Psoas muscle (tissue), 8 donors: ENCODE measurements around the gene PSMC1. TPM values are rescaled to one million over a fixed set of nuclear protein-coding genes. Genes with fewer than 3 reads are reported as not detected.

Experiments used
- ATAC-seq, 4 donors: fragments of 200-7000 bp; cut with Tn5 transposase; one replicate each; pipeline ENCODE4 v1.9.1; 2020; ENCODE audit warnings: moderate library complexity in 3 of 4, mild to moderate bottlenecking in 2 of 4
- DNase-seq, 2 donors: peaks; one replicate each; pipeline ENCODE4 v3.0.0-alpha.2; 2020
- H3K27ac ChIP-seq: fragments of 200-600 bp; one replicate; pipeline ENCODE4 v1.8.0; 2022
- H3K27me3 ChIP-seq, 3 donors: fragments of 200-600 bp in 1 of 3; one replicate each; pipeline versions ENCODE4 v1.6.1 to v1.8.0; 2013 to 2022; ENCODE audit warnings: low read length in 2 of 3, mild to moderate bottlenecking in 2 of 3, moderate library complexity in 1 of 3; ENCODE audit not compliant: insufficient read depth in 3 of 3
- H3K36me3 ChIP-seq, 2 donors: fragments of 200-600 bp in 1 of 2; one replicate each; pipeline versions ENCODE4 v1.6.1 to v1.8.0; 2013 to 2022; ENCODE audit warnings: low read depth in 1 of 2, mild to moderate bottlenecking in 1 of 2, moderate library complexity in 1 of 2; ENCODE audit not compliant: insufficient read depth in 1 of 2
- H3K4me1 ChIP-seq: fragments of 200-600 bp; one replicate; pipeline ENCODE4 v1.8.0; 2022
- H3K4me3 ChIP-seq: fragments of 200-600 bp; one replicate; pipeline ENCODE4 v1.8.0; 2022; ENCODE audit warnings: mild to moderate bottlenecking
- H3K9me3 ChIP-seq: fragments of 200-600 bp; one replicate; pipeline ENCODE4 v1.8.0; 2022
- WGBS, 3 donors: extraction: QIAGEN DNeasy Blood & Tissue Kit; methylation state at CpG; one replicate each; pipeline versions ENCODE4 v1.1.6 to v1.1.7; 2013; 5-methylcytosine and 5-hydroxymethylcytosine counted together
- intact Hi-C, 2 donors: fragments of 100-400 bp; cut with DNase I; formaldehyde crosslinking; loops; one replicate each; pipeline versions ENCODE4 v1.11.0 to v1.14.2; 2022
- polyA plus RNA-seq, 3 donors: library from polyadenylated mRNA; stranded (reverse); fragments of 200-250 nt; gene quantifications; one replicate each; pipeline ENCODE4 v1.2.3, GENCODE V29; 2013
- total RNA-seq, 4 donors: library from RNA; stranded (reverse); fragmentation: NEBNext Ultra II Directional in 2 of 4; extraction: Animal tissue kit (Norgen Biotek cat#: 25700) in 2 of 4; gene quantifications; one replicate each; pipeline versions ENCODE4 v1.2.1 to v1.2.4, GENCODE V29; 2021 to 2023
- TF ChIP-seq, protein P1 (sequence below): fragments of 200-600 bp; IDR thresholded peaks from one replicate; pipeline ENCODE4 v1.8.0; 2022; ENCODE audit warnings: antibody characterized with exemption
- donor health status: healthy with polysubstance abuse.
- donor health status: DM: no; HTN: no; CAD: no; lungs with moderate emphysema.
- donor health status: Bipolar disorder and iron deficiency.
- donor health status: healthy.
- donor health status: DM: yes; HTN: yes; CAD: no.
- donor health status: DM: no; HTN: no; CAD: no.
- donor health status: DM: no; HTN: no; CAD: no.
- donor health status: DM: yes; HTN: yes; CAD: no.

Gene PSMC1
- total and polyA plus RNA-seq, 7 donors: 151 to 1,018 (median 307) TPM

GRCh38 chr14:90295870-90296516, 39.6 kb downstream of the PSMC1 start:
- no peak for DNase-seq
- TF ChIP-seq, protein P1, sequence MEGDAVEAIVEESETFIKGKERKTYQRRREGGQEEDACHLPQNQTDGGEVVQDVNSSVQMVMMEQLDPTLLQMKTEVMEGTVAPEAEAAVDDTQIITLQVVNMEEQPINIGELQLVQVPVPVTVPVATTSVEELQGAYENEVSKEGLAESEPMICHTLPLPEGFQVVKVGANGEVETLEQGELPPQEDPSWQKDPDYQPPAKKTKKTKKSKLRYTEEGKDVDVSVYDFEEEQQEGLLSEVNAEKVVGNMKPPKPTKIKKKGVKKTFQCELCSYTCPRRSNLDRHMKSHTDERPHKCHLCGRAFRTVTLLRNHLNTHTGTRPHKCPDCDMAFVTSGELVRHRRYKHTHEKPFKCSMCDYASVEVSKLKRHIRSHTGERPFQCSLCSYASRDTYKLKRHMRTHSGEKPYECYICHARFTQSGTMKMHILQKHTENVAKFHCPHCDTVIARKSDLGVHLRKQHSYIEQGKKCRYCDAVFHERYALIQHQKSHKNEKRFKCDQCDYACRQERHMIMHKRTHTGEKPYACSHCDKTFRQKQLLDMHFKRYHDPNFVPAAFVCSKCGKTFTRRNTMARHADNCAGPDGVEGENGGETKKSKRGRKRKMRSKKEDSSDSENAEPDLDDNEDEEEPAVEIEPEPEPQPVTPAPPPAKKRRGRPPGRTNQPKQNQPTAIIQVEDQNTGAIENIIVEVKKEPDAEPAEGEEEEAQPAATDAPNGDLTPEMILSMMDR: no peak
- Histone ChIP-seq H3K27ac (no peak overlapping the region), H3K36me3 (peaks cover 7 to 75% of the 10 kb centered on the region in 2 donors), H3K9me3 (no peaks in the 10 kb centered on the region), H3K27me3 (no peaks in the 10 kb centered on the region), H3K4me1 (peaks cover 22% of the 10 kb centered on the region), H3K4me3 (no peak overlapping the region)
- intact Hi-C loops: no loop called here
- 85 to 94% (median 89%) methylated on average over 5 of the region's 5 CpGs for WGBS, 3 donors
- ATAC-seq: no peak

DNA sequence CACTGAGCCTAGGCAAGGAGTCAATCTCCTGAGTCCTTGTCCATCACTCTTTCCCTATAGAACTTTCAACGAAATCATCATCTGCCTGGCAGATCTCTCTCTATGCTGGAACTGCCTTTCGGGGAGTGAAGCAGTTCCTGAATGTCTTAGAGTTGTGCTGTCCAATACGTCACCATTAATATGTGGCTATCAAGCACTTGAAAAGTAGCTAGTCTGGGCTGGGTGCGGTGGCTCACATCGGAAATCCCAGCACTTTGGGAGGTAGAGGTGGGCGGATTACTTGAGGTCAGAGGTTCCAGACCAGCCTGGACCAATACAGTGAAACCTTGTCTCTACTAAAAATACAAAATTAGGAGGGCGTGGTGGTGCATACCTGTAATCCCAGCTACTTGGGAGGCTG, 40.3 kb downstream of the PSMC1 start:
- Histone ChIP-seq H3K36me3 (peaks cover 7 to 69% of the 10 kb centered on the region in 2 donors), H3K4me3 (no peak overlapping the region), H3K27me3 (no peaks in the 10 kb centered on the region), H3K4me1 (peaks cover 28% of the 10 kb centered on the region), H3K27ac (no peak overlapping the region), H3K9me3 (no peaks in the 10 kb centered on the region)
- ATAC-seq: no peak
- 94 to 95% (median 95%) methylated on average over 7 of the region's 7 CpGs for whole genome bisulfite sequencing, 3 donors
- intact Hi-C loops: no loop called here
- TF ChIP-seq, protein P1: no peak
- no peak for DNase-seq

- 90 to 94% (median 91%) methylated on average over 11 of the region's 11 CpGs for WGBS, 3 donors
- Histone ChIP-seq H3K4me1 (peaks cover 34% of the 10 kb centered on the region), H3K27me3 (no peaks in the 10 kb centered on the region), H3K9me3 (no peaks in the 10 kb centered on the region), H3K36me3 (peaks cover 12 to 60% of the 10 kb centered on the region in 2 donors), H3K27ac (peak overlapping the region; percentile 73), H3K4me3 (no peak overlapping the region)
- intact Hi-C loops: loop anchor here in 1 of 2 donors (2.0 kb wide), 1 partner anchor 463 kb away; no protein-coding TSS in a partner anchor
- no peak for ATAC-seq
- TF ChIP-seq, protein P1: no peak
- DNase-seq: no peak
Measured at GRCh38 chr14:90297876-90298629, 41.7 kb downstream of the PSMC1 start.

DNA sequence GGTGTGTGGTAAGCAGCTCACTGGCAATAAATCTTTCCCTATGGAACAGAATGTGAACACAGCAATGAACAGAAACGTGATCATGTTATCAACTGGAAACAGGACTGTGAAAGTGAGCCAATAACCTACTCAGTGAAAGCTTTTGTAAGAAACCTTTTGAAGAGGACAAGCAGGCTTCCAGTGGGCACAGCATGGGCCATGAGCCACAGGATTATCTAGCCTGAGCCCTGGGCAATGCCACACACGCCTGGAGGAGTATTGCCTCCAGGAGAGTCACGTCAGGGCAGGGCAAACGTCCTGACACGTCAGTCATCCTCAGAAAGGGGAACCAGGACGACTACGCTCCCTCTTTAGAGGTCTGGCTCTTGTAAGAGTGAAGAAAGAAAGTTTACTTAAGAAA, 43.1 kb downstream of the PSMC1 start:
- Histone ChIP-seq H3K36me3 (peaks cover 11 to 60% of the 10 kb centered on the region in 2 donors), H3K27ac (peak overlapping the region; percentile 73)
- intact Hi-C loops: loop anchor here in 1 of 2 donors (2.0 kb wide), 1 partner anchor 461 kb away; no protein-coding TSS in a partner anchor

More for the DNA sequence above, 43.1 kb downstream of the PSMC1 start:
- peak; percentile 90 to 94 (median 92) for ATAC-seq
- 27 to 40% (median 30%) methylated on average over 7 of the region's 7 CpGs for WGBS, 3 donors
- Histone ChIP-seq H3K27me3 (no peaks in the 10 kb centered on the region), H3K9me3 (no peaks in the 10 kb centered on the region), H3K4me1 (peaks cover 34% of the 10 kb centered on the region), H3K4me3 (peak overlapping the region; percentile 13)
- peak; percentile 65 to 88 for DNase-seq
- TF ChIP-seq, protein P1: no peak
